GM10248 (cell line): Measurements from ENCODE around the gene PLCB1.

Experiments used
- CTCF ChIA-PET: fragments of 300-600 bp; sonication (Branson Sonifier 250); formaldehyde crosslinking; extraction: SDS; loops from one replicate; lab custom pipeline; 2021; ENCODE audit warnings: antibody characterized with exemption; lab: Yijun Ruan, JAX
- POLR2A ChIA-PET: fragments of 350-650 bp; sonication (Branson Sonifier 250); formaldehyde crosslinking; extraction: SDS; loops from one replicate; lab custom pipeline; 2020; ENCODE audit warnings: antibody characterized with exemption; lab: Yijun Ruan, JAX
- DNase-seq: peaks from one replicate; pipeline ENCODE4 v3.0.0; 2012; ENCODE audit errors: extremely low spot score
- CTCF ChIP-seq: IDR thresholded peaks from 2 replicates; pipeline ENCODE4 v1.5.1; 2012; ENCODE audit warnings: mild to moderate bottlenecking, low read depth; ENCODE audit errors: extremely low read depth, missing control alignments, control extremely low read depth

Gene PLCB1

GRCh38 chr20:8386991-8387390 lies 254.9 kb downstream of the PLCB1 start:
- no peak for DNase-seq
- ChIA-PET POLR2A (interaction anchor here (0.6 kb wide), 1 partner anchor 320 kb away, joined by 3 read pairs; no protein-coding TSS in a partner anchor), CTCF (interaction anchor here (0.8 to 4.8 kb wide), 7 partner anchors 9 to 335 kb away, joined by 3 to 28 read pairs (median 6); no protein-coding TSS in a partner anchor)
- TF ChIP-seq CTCF: no peak

GRCh38 chr20:8388141-8388540 lies 256.1 kb downstream of the PLCB1 start:
- no peak for DNase-seq
- no peak for TF ChIP-seq CTCF
- CTCF ChIA-PET: interaction anchor here (0.7 to 4.8 kb wide), 14 partner anchors 8 to 344 kb away, joined by 3 to 28 read pairs (median 4); partner anchors contain the start of gene PLCB1
- POLR2A ChIA-PET: no interaction called here

GRCh38 chr20:8388707-8389106 lies 256.6 kb downstream of the PLCB1 start:
- no peak for DNase-seq
- POLR2A ChIA-PET: no interaction called here
- TF ChIP-seq CTCF: no peak
- CTCF ChIA-PET: interaction anchor here (0.7 to 4.8 kb wide), 13 partner anchors 13 to 345 kb away, joined by 3 to 28 read pairs (median 4); no protein-coding TSS in a partner anchor

- TF ChIP-seq CTCF: no peak
- CTCF ChIA-PET: interaction anchor here (1.0 to 4.8 kb wide), 15 partner anchors 10 to 345 kb away, joined by 3 to 28 read pairs (median 4); no protein-coding TSS in a partner anchor
- POLR2A ChIA-PET: no interaction called here
- peak; percentile 11 for DNase-seq
Measured at GRCh38 chr20:8389381-8390036, 257.4 kb downstream of the PLCB1 start.

- ChIA-PET CTCF (interaction anchor here (1.0 to 4.8 kb wide), 14 partner anchors 10 to 454 kb away, joined by 3 to 28 read pairs (median 4); no protein-coding TSS in a partner anchor), POLR2A (no interaction called here)
- no peak for DNase-seq
- no peak for TF ChIP-seq CTCF
Measured at GRCh38 chr20:8390037-8390433, 258.0 kb downstream of the PLCB1 start.

GRCh38 chr20:8390500-8390899 lies 258.4 kb downstream of the PLCB1 start:
- ChIA-PET CTCF (interaction anchor here (1.1 to 4.8 kb wide), 12 partner anchors 9 to 454 kb away, joined by 3 to 28 read pairs (median 4); no protein-coding TSS in a partner anchor), POLR2A (no interaction called here)
- no peak for TF ChIP-seq CTCF

More at GRCh38 chr20:8390500-8390899, 258.4 kb downstream of the PLCB1 start:
- DNase-seq: no peak
